Stimulated activated CD4-positive, alpha-beta T cell treated with anti-CD3 and anti-CD28 coated beads, TNF-alpha, amount 100 ng/mL, for 1 hour (primary cell): ENCODE data around the gene MAPK8IP3.

ENCODE experiments used
- DNase-seq, 3 donors: peaks; one replicate each; pipeline ENCODE4 v3.0.0-alpha.2; 2020; ENCODE audit warnings: low read depth in 3 of 3, low spot score in 1 of 3

The MAPK8IP3 gene

GRCh38 chr16:1734123-1734522 is 28.1 kb downstream of the MAPK8IP3 start:
- no peak for DNase-seq

DNA sequence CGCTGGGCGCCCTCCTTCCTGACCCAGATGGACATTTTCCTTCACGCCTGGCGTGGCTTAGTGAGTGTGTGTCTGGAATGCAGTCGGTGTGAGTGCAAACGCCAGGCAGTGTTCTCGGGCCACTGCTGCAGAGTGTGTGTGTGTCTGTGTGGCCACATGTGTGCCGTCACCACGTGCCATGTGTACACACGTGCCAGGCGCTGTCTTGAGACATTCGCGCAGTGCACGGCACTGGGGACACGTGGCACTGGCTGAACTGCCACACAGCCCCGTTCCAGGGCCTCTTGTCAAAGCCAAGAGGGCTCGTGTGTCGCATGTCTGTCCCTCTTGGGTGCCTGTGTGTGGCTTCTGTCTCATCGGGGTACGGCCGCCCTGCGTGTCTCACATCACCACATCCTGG is 28.8 kb downstream of the MAPK8IP3 start:
- no peak for DNase-seq

DNA sequence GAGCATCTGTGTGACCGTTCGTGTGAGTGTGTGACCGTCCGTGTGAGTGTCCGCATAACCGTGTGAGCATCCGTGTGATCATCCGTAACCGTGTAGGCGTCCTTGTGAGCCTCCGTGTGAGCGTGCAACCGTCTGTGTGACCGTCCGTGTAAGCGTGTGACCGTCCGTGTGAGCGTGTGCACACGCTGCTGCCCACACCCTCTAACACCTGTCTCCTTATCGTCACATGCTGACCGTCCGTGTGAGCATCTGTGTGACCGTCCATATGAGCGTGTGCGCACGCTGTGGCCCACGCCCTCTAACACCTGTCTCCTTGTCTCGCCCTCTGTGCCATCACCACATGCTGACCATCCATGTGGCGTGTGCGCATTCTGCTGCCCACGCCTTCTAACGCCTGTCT is 34.2 kb downstream of the MAPK8IP3 start:
- DNase-seq: no peak

DNA sequence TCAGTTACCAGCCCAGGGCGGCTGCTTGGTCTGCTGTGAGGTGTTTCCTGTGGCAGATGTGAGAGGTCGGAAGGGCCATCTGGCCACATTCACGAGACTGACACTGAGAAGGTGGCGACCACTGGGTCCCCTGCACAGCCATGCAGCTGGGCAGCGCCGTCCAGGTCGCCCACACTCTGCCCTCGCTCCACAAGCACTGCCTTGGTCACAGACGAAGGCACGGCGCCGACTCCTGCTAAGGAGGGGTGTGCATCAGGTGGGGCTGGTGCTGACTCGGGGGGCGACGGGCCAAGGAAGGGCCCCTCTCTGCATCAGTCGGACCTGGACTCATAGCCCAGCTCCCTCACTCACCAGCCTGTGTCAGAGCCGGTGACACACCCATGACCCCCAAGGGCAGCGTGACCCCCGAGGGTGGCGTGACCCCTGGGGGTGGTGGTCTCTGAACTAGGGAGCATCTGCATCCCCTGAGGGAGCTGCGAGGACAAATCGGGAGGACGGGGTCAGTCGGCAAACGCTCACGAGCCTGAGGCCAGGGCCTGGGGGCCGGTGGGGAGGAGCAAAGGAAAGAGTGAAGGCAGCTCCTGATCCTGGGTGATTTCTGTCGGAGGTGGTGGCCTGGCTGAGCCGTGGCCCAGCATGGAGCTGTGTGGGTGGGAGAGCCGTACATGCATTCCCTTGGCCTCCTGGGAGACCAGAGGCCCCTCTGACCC is 34.9 kb downstream of the MAPK8IP3 start:
- no peak for DNase-seq

DNA sequence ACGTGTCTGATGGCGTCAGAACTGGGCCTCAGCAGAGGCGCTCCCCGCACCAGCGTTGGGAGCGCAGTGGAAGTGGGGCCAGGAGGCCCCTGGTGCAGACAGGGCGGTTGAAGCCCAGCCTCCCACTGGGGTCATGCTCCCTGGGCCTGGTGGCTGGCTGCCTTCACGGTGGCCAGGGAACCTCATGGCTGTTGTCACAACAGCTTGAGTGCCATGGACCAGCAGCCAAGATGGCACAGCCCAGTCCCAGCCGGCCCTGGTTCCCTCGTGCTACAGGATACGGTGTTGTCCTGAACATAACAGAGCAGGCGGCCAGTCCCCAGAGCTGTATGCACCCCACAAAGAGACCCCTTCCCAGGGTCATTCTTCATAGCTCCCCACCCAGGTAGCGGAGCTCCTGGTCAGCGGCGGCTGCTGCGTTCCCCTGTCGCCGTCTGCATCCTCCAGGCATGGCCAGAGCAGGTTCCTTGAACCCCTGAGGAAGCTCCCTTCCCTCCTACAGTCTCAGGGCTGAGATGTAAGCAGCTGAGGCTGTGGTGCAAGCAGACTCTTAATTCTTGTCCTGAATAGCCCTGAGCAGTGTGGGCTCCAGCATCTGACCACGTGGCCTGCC is 35.7 kb downstream of the MAPK8IP3 start:
- DNase-seq: no peak

GRCh38 chr16:1743376-1744337 is 37.7 kb downstream of the MAPK8IP3 start:
- no peak for DNase-seq

DNA sequence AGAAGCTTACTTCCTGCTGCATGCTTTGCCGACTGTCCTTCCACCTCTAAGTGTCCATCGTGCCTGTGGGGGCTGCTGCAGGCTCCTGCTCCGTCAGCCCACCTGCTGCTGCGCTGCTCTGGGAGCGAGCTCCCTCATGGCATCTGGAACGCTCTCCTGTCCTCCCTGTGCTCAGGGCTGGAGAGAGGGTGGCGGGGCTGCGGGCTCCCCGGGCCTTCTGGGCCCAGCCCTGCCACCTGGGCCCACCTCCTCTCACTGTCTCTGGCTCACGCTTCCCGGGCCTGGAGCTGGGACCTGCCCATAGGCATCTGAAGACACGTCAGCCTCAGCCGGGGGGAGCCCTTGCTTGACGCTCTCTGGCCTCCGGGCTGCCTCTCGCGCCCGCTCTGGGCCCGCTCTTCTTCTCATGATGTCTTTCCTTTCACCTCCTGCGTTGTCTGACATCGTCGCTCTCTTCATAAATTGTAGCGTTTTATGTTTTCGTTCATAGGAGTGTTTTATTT is 38.4 kb downstream of the MAPK8IP3 start:
- DNase-seq: no peak

GRCh38 chr16:1745181-1745899 is 39.3 kb downstream of the MAPK8IP3 start:
- DNase-seq: no peak

- DNase-seq: no peak
Observed at GRCh38 chr16:1745900-1746692, 40.1 kb downstream of the MAPK8IP3 start.

DNA sequence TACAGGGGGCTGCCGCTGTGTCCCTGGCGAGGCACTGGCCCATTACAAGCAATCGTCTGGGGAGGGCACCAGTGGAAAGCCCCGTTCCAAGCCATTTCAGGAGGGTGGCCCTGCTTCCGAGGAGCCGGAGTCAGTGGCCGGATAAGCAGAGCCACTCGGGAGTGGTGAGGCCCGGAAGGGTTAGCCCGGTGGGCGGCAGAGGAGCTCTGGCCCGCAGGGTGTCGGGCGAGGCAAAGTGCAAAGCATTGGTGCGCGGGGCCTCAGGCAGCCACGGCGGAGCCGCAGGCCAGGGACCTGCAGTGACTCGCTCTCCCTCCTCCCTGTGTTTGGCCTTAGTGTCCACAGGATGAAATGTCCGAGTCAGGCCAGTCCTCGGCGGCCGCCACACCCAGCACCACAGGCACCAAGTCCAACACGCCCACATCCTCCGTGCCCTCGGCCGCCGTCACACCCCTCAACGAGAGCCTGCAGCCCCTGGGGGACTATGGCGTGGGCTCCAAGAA is 40.7 kb downstream of the MAPK8IP3 start:
- no peak for DNase-seq

- DNase-seq: no peak
Observed at GRCh38 chr16:1747934-1748333, 41.9 kb downstream of the MAPK8IP3 start.

DNA sequence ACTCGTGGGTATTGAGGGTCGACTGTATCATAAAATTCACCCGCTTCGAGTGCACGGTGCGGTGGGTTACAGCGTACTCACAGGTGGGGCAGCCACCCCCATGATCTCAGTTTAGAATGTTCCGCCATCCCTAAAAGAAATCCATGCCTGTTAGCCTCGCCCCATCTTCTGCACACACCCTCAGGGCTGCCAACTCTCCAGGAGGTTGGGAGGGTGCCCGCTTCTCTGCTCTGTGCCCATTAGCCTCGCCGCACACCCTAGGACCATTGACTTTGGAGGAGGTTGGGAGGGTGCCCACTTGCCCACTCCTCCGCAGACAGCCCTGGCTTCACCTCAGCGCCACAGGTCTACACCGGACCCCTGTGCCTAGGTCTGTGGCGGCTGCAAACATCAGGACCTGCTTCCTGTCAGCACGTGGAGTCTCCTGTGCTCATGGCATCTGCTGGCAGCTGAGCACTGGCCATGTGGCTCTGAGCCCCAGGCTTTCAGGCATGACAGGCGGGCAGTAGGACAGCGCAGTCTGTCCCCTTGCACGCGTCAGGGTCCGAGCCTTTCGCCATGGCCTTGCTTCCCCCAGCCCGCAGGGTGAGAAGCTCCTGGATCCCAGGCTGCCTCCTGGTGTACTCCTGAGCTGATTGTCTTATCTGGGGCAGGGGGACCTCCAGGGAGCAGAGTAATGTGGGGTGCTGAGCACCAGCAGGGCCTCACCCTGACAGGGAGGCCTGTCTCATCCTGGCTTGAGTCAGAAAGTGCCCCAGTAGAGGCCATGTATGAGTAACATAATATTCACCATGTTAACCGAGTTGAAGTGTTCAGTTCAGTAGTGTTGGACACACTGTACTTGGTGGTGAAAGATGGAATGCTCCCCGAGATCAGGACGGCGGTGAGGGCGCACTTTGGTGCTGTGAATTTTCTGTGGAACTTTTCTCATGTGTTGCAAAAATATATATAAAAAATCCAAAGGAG is 43.4 kb downstream of the MAPK8IP3 start:
- no peak for DNase-seq

DNA sequence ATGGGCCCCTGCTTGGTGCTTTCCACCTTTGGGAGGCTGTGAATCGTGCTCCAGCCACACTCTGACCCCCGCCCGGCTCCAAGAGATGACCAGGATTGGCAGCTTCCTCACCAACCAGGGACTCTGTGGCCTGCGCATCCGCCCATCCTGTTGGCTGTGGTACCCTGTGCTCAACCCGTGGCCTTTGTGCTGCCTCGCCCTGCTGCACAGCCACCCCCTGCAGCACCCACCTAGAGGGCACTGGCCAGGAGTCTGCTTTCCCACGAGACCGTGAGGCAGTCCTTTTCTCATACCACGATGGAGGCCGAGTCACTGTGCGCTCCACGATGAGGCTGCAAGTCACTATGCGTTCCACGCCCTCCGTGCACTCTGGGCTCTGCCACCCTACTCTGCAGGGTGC is 46.0 kb downstream of the MAPK8IP3 start:
- DNase-seq: no peak

- no peak for DNase-seq
Observed at GRCh38 chr16:1752853-1753252, 46.9 kb downstream of the MAPK8IP3 start.

- no peak for DNase-seq
Observed at GRCh38 chr16:1754204-1754603, 48.2 kb downstream of the MAPK8IP3 start.

DNA sequence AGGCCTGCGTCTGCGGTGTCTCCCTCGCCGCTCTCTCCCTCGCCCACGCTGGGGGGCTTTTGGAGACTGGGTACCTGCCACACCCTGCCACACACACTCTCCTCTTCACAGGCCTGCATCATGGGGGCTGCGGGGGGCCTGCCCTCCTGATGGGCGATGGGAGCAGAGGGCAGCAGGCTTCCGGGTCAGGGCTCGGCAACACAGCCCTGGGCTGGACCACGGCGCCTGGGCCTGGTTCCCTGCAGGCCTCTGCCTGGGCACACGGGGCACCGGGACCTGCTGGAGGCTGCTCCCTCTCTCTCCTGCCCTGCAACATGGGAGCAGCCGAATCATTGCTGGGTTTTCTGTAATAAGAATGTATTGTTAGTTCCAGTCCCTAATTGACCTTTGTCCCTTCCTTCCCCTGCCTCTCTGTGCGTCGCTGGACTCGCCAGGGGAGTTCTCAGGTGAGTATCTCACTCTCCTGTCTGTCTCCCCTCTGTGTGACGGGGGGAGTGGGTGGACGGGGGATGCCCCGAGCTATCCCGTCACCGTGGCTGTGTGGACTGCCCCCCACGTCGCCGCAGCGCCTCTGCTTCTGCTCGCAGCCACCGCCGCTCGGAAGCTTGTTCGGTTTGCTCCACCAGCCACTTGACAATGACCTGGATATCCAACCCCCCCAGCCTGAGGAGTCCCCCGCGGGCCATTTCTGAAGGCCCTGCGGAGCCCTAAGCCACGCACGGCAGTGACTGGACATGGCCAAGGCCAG is 51.9 kb downstream of the MAPK8IP3 start:
- no peak for DNase-seq

GRCh38 chr16:1758923-1759322 is 52.9 kb downstream of the MAPK8IP3 start:
- no peak for DNase-seq

DNA sequence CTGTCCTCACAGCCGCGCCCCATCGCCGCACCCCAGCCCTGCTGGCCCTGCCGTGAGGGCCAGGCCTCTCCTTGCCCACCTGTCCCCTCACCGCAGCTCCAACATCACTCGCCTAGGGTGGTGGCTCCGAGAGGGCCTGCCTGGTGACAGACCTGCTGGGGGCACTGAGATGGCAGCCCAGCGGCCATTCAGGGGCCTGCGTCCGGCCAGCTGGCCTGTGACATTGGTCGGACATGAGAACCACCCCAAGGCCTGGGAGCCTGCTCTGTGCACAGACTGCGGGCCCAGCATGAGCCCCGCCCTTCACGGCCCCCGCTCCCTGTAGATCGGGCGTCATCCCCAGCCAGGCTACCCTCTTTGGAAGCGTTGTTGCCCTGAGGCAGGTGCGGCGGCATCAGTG is 53.5 kb downstream of the MAPK8IP3 start:
- DNase-seq: no peak
